Activated CD8-positive, alpha-beta T cell treated with anti-CD3 and anti-CD28 coated beads for 36 hours (primary cell): ENCODE data around the gene RAB20. TPM values are rescaled to one million over a fixed set of nuclear protein-coding genes. Genes with fewer than 3 reads are reported as not detected.

ENCODE experiments used
- ATAC-seq: fragments of 200-7000 bp; cut with Tn5 transposase; one replicate; pipeline ENCODE4 v1.10.0; 2021; ENCODE audit warnings: mild to moderate bottlenecking, moderate library complexity
- CTCF ChIA-PET: fragments of 350-600 bp; sonication (Branson Sonifier 250); formaldehyde crosslinking; loops from one replicate; lab custom pipeline; 2021; ENCODE audit warnings: antibody characterized with exemption; lab: Charles Lee
- POLR2A ChIA-PET: fragments of 350-600 bp; sonication (Branson Sonifier 250); formaldehyde crosslinking; loops from one replicate; lab custom pipeline; 2021; ENCODE audit warnings: antibody characterized with exemption; lab: Charles Lee
- DNase-seq: peaks from one replicate; pipeline ENCODE4 v3.0.0-alpha.2; 2020
- H3K27ac Mint-ChIP-seq: one replicate; pipeline ENCODE4 v1.8.0; 2021; ENCODE audit warnings: mild to moderate bottlenecking, mixed read lengths
- H3K27me3 Mint-ChIP-seq: one replicate; pipeline ENCODE4 v1.8.0; 2021; ENCODE audit warnings: mixed read lengths
- H3K36me3 Mint-ChIP-seq: one replicate; pipeline ENCODE4 v1.8.0; 2021; ENCODE audit warnings: low read depth, mixed read lengths
- H3K4me1 Mint-ChIP-seq: one replicate; pipeline ENCODE4 v1.8.0; 2021; ENCODE audit warnings: low read depth, mixed read lengths
- H3K4me3 Mint-ChIP-seq: one replicate; pipeline ENCODE4 v1.8.0; 2021; ENCODE audit warnings: mild to moderate bottlenecking, moderate library complexity, mixed read lengths
- H3K9me3 Mint-ChIP-seq: one replicate; pipeline ENCODE4 v1.8.0; 2021; ENCODE audit warnings: mixed read lengths
- intact Hi-C: fragments of 100-400 bp; cut with micrococcal nuclease; formaldehyde crosslinking; loops from one replicate; pipeline ENCODE4 v1.10.0; 2022
- total RNA-seq, 2 experiments: library from RNA; stranded (reverse); gene quantifications; one replicate each; pipeline ENCODE4 v1.2.3, GENCODE V29; 2021
- TF ChIP-seq, protein P1 (sequence below): fragments of 200-600 bp; IDR thresholded peaks from one replicate; pipeline ENCODE4 v1.8.0; 2022; ENCODE audit warnings: antibody characterized with exemption, mild to moderate bottlenecking

The RAB20 gene
- total RNA-seq, 2 experiments from 2014 or later, result 10.3 to 11.1 TPM

GRCh38 chr13:110509478-110509926 is 52.0 kb downstream of the RAB20 start:
- Mint-ChIP-seq H3K27ac (no peak overlapping the region), H3K4me3 (no peak overlapping the region), H3K4me1 (no peaks in the 10 kb centered on the region), H3K36me3 (no peaks in the 10 kb centered on the region), H3K27me3 (no peaks in the 10 kb centered on the region), H3K9me3 (no peaks in the 10 kb centered on the region)
- ChIA-PET POLR2A (no interaction called here), CTCF (interaction anchor here (2.2 kb wide), 1 partner anchor 54 kb away, joined by 7 read pairs; no protein-coding TSS in a partner anchor)
- DNase-seq (no peak), ATAC-seq (no peak)
- intact Hi-C loops, result no loop called here
- TF ChIP-seq, protein P1, sequence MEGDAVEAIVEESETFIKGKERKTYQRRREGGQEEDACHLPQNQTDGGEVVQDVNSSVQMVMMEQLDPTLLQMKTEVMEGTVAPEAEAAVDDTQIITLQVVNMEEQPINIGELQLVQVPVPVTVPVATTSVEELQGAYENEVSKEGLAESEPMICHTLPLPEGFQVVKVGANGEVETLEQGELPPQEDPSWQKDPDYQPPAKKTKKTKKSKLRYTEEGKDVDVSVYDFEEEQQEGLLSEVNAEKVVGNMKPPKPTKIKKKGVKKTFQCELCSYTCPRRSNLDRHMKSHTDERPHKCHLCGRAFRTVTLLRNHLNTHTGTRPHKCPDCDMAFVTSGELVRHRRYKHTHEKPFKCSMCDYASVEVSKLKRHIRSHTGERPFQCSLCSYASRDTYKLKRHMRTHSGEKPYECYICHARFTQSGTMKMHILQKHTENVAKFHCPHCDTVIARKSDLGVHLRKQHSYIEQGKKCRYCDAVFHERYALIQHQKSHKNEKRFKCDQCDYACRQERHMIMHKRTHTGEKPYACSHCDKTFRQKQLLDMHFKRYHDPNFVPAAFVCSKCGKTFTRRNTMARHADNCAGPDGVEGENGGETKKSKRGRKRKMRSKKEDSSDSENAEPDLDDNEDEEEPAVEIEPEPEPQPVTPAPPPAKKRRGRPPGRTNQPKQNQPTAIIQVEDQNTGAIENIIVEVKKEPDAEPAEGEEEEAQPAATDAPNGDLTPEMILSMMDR, result no peak

- TF ChIP-seq, protein P1, result no peak
- ATAC-seq (no peak), DNase-seq (no peak)
- CTCF ChIA-PET, result interaction anchor here (2.2 kb wide), 1 partner anchor 52 kb away, joined by 7 read pairs; no protein-coding TSS in a partner anchor
- intact Hi-C loops, result no loop called here
- no peaks in the 10 kb centered on the region for H3K27me3 Mint-ChIP-seq
- no peaks in the 10 kb centered on the region for H3K9me3 Mint-ChIP-seq
- H3K4me3 Mint-ChIP-seq, result no peak overlapping the region
- H3K27ac Mint-ChIP-seq, result no peak overlapping the region
- no peaks in the 10 kb centered on the region for H3K4me1 Mint-ChIP-seq
- POLR2A ChIA-PET, result no interaction called here
- no peaks in the 10 kb centered on the region for H3K36me3 Mint-ChIP-seq
These were observed 53.7 kb downstream of the RAB20 start for GRCh38 chr13:110507678-110508381.

- peaks cover under 1% of the 10 kb centered on the region for H3K27me3 Mint-ChIP-seq
- H3K27ac Mint-ChIP-seq, result no peak overlapping the region
- ATAC-seq, result no peak
- H3K36me3 Mint-ChIP-seq, result no peaks in the 10 kb centered on the region
- H3K4me1 Mint-ChIP-seq, result no peaks in the 10 kb centered on the region
- intact Hi-C loops, result no loop called here
- POLR2A ChIA-PET, result interaction anchor here (0.6 kb wide), 1 partner anchor 263 kb away, joined by 3 read pairs; no protein-coding TSS in a partner anchor
- H3K9me3 Mint-ChIP-seq, result no peaks in the 10 kb centered on the region
- no peak for DNase-seq
- CTCF ChIA-PET, result no interaction called here
- TF ChIP-seq, protein P1, result no peak
- no peak overlapping the region for H3K4me3 Mint-ChIP-seq
These were observed 54.5 kb downstream of the RAB20 start for GRCh38 chr13:110506859-110507566.

DNA sequence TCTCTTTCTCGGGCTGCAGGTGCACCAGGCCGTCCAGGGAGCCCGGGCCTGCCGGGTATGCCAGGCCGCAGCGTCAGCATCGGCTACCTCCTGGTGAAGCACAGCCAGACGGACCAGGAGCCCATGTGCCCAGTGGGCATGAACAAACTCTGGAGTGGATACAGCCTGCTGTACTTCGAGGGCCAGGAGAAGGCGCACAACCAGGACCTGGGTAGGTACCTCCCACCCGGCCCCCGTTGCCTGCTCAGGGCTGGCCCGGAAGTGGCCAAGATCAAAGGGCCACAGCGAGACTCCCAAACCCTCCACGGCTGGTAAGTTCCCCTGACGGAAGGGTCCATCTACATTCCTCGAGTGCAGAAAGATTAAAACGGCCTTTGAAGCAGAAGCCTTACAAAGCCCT is 55.1 kb downstream of the RAB20 start:
- intact Hi-C loops, result no loop called here
- no peak overlapping the region for H3K4me3 Mint-ChIP-seq
- no peaks in the 10 kb centered on the region for H3K36me3 Mint-ChIP-seq
- H3K4me1 Mint-ChIP-seq, result no peaks in the 10 kb centered on the region
- H3K9me3 Mint-ChIP-seq, result no peaks in the 10 kb centered on the region
- DNase-seq (no peak), ATAC-seq (no peak)
- TF ChIP-seq, protein P1, result no peak
- ChIA-PET POLR2A (interaction anchor here (0.6 kb wide), 1 partner anchor 264 kb away, joined by 3 read pairs; no protein-coding TSS in a partner anchor), CTCF (no interaction called here)
- H3K27ac Mint-ChIP-seq, result no peak overlapping the region
- peaks cover 2% of the 10 kb centered on the region for H3K27me3 Mint-ChIP-seq

GRCh38 chr13:110505594-110505993 is 55.9 kb downstream of the RAB20 start:
- Mint-ChIP-seq H3K9me3 (no peaks in the 10 kb centered on the region), H3K27ac (no peak overlapping the region), H3K27me3 (peaks cover 4% of the 10 kb centered on the region), H3K4me1 (no peaks in the 10 kb centered on the region), H3K36me3 (no peaks in the 10 kb centered on the region), H3K4me3 (no peak overlapping the region)
- DNase-seq (no peak), ATAC-seq (no peak)
- CTCF ChIA-PET, result no interaction called here
- intact Hi-C loops, result no loop called here
- POLR2A ChIA-PET, result no interaction called here
- TF ChIP-seq, protein P1, result no peak
